Neural progenitor cell (in vitro differentiated cells): ENCODE data around the gene ST6GAL1. TPM values are rescaled to one million over a fixed set of nuclear protein-coding genes. Genes with fewer than 3 reads are reported as not detected.

Experiments
- DNase-seq: peaks from one replicate; pipeline ENCODE4 v3.0.0-alpha.2; 2016; ENCODE audit warnings: low spot score
- H2AFZ ChIP-seq: fragments of 200-600 bp; sonication (generic); replicated peaks from 2 replicates; pipeline ENCODE4 v1.6.1; 2016; ENCODE audit warnings: antibody characterized with exemption
- H3F3A ChIP-seq: fragments of 200-600 bp; sonication (generic); 2 replicates; pipeline ENCODE4 v1.6.1; 2016; ENCODE audit warnings: antibody characterized with exemption, low read depth
- H3K27ac ChIP-seq: fragments of 200-600 bp; sonication (generic); 2 replicates; pipeline ENCODE4 v1.5.1; 2016; ENCODE audit warnings: mild to moderate bottlenecking
- H3K27me3 ChIP-seq: fragments of 200-600 bp; sonication (generic); 2 replicates; pipeline ENCODE4 v1.6.1; 2016; ENCODE audit warnings: mild to moderate bottlenecking, moderate library complexity
- H3K36me3 ChIP-seq: fragments of 200-600 bp; sonication (generic); 2 replicates; pipeline ENCODE4 v1.5.1; 2016
- H3K4me1 ChIP-seq: fragments of 200-600 bp; sonication (generic); 2 replicates; pipeline ENCODE4 v1.6.1; 2016; ENCODE audit warnings: mixed run types
- H3K4me2 ChIP-seq: fragments of 200-600 bp; sonication (generic); 2 replicates; pipeline ENCODE4 v1.6.1; 2016
- H3K4me3 ChIP-seq: fragments of 200-600 bp; sonication (generic); 2 replicates; pipeline ENCODE4 v1.5.1; 2016
- H3K79me2 ChIP-seq: fragments of 200-600 bp; sonication (generic); 2 replicates; pipeline ENCODE4 v1.6.1; 2016; ENCODE audit warnings: low read depth
- H3K9ac ChIP-seq: fragments of 200-600 bp; sonication (generic); 2 replicates; pipeline ENCODE4 v1.6.1; 2016
- H3K9me3 ChIP-seq: fragments of 200-600 bp; sonication (generic); 2 replicates; pipeline ENCODE4 v1.5.1; 2016; ENCODE audit warnings: low read depth
- H4K20me1 ChIP-seq: fragments of 200-600 bp; sonication (generic); 2 replicates; pipeline ENCODE4 v1.6.1; 2016; ENCODE audit warnings: low read depth
- H3K27ac Mint-ChIP-seq: 3 replicates; pipeline ENCODE4 v1.8.0; 2021; ENCODE audit warnings: mixed read lengths
- H3K27me3 Mint-ChIP-seq: 2 replicates; pipeline ENCODE4 v1.8.0; 2022; ENCODE audit warnings: low read depth, mild to moderate bottlenecking, inconsistent platforms, moderate library complexity, mixed read lengths; ENCODE audit not compliant: insufficient read depth
- H3K36me3 Mint-ChIP-seq: 3 replicates; pipeline ENCODE4 v1.8.0; 2021; ENCODE audit warnings: mixed read lengths
- H3K4me1 Mint-ChIP-seq: 3 replicates; pipeline ENCODE4 v1.8.0; 2021; ENCODE audit warnings: mixed read lengths
- H3K4me3 Mint-ChIP-seq: 3 replicates; pipeline ENCODE4 v1.8.0; 2021; ENCODE audit warnings: mild to moderate bottlenecking, moderate library complexity, mixed read lengths
- H3K9me3 Mint-ChIP-seq: 3 replicates; pipeline ENCODE4 v1.8.0; 2020; ENCODE audit warnings: mixed read lengths
- EZH2 ChIP-seq: fragments of 200-600 bp; sonication (generic); IDR thresholded peaks from 2 replicates; pipeline ENCODE4 v1.6.1; 2017; ENCODE audit warnings: antibody characterized with exemption, mild to moderate bottlenecking, moderate library complexity
- EZH2phosphoT487 ChIP-seq: fragments of 200-600 bp; sonication (generic); IDR thresholded peaks from 2 replicates; pipeline ENCODE4 v1.6.1; 2017; ENCODE audit warnings: antibody characterized with exemption
- total RNA-seq: library from RNA; depleted of rRNA; stranded (reverse); fragments of >200 nt; gene quantifications from 2 replicates; pipeline ENCODE4 v1.2.3, GENCODE V29; 2015; ENCODE audit warnings: low replicate concordance
- TF ChIP-seq, protein P1 (sequence below): fragments of 200-600 bp; sonication (generic); IDR thresholded peaks from 2 replicates; pipeline ENCODE4 v1.5.1; 2017; ENCODE audit warnings: antibody characterized with exemption, mild to moderate bottlenecking

The ST6GAL1 gene
- total RNA-seq, 1 donor from 2014 or later, result 27.3 TPM

DNA sequence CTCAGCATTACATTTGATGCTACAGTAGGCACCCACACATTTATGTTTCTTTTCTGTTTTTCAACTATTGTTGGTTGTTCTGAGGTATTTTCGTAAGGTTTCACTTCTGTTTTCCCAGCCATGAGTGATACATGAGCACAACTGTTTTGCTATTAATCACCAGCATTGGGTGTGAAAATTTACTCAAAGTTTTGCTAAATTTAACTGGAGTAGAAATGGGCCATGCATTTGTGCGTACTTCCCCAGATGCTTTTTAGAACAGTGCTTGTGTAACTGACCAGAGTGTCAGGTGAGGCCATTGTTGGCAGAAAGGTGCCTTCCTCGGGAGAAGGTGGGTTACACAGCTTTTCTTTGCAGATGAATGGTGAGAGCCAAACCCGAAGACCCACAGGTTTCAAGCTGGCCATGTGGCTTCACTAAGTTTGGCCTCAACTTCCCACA lies 70.4 kb downstream of the ST6GAL1 start:
- H4K20me1 ChIP-seq, result peaks cover 28% of the 10 kb centered on the region
- peaks cover 10% of the 10 kb centered on the region for H3K36me3 Mint-ChIP-seq
- H2AFZ ChIP-seq, result no peak overlapping the region
- H3K4me3 Mint-ChIP-seq, result no peak overlapping the region
- no peak overlapping the region for H3K4me2 ChIP-seq
- no peak overlapping the region for H3K9ac ChIP-seq
- no peaks in the 10 kb centered on the region for H3K27me3 ChIP-seq
- H3K9me3 Mint-ChIP-seq, result no peaks in the 10 kb centered on the region
- H3K27me3 Mint-ChIP-seq, result peaks cover 3% of the 10 kb centered on the region
- H3K9me3 ChIP-seq, result no peaks in the 10 kb centered on the region
- no peak for TF ChIP-seq EZH2phosphoT487
- no peak for TF ChIP-seq EZH2
- TF ChIP-seq, protein P1, sequence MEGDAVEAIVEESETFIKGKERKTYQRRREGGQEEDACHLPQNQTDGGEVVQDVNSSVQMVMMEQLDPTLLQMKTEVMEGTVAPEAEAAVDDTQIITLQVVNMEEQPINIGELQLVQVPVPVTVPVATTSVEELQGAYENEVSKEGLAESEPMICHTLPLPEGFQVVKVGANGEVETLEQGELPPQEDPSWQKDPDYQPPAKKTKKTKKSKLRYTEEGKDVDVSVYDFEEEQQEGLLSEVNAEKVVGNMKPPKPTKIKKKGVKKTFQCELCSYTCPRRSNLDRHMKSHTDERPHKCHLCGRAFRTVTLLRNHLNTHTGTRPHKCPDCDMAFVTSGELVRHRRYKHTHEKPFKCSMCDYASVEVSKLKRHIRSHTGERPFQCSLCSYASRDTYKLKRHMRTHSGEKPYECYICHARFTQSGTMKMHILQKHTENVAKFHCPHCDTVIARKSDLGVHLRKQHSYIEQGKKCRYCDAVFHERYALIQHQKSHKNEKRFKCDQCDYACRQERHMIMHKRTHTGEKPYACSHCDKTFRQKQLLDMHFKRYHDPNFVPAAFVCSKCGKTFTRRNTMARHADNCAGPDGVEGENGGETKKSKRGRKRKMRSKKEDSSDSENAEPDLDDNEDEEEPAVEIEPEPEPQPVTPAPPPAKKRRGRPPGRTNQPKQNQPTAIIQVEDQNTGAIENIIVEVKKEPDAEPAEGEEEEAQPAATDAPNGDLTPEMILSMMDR, result no peak
- no peaks in the 10 kb centered on the region for H3K36me3 ChIP-seq
- DNase-seq, result no peak
- peaks cover 9% of the 10 kb centered on the region for H3F3A ChIP-seq
- H3K27ac Mint-ChIP-seq, result no peak overlapping the region
- no peaks in the 10 kb centered on the region for H3K79me2 ChIP-seq
- H3K4me1 ChIP-seq, result peaks cover 13% of the 10 kb centered on the region
- no peak overlapping the region for H3K4me3 ChIP-seq
- H3K27ac ChIP-seq, result no peak overlapping the region
- H3K4me1 Mint-ChIP-seq, result peaks cover 11% of the 10 kb centered on the region

DNA sequence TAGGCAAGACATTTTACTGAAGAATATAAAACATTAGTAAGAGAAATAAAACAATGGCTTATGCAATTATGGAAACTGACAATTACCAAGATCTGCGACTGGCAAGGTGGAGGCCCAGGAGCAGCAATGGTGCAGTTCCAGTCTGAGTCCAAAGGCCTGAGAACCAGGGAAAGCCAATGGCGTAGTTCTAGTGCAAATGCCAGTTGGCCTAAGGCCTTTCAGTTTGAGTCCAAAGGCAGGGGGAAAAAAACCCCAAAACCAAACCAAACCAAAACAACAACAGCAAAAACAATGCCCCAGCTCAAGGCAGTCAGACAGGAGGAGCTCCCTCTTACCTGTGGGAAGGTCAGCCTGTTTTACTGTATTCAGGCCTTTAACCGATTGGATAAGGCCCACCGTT lies 72.6 kb downstream of the ST6GAL1 start:
- Histone ChIP-seq H3F3A (peaks cover 7% of the 10 kb centered on the region), H3K4me2 (no peak overlapping the region), H2AFZ (no peak overlapping the region), H3K4me1 (peaks cover 13% of the 10 kb centered on the region), H3K4me3 (no peak overlapping the region), H4K20me1 (peaks cover 20% of the 10 kb centered on the region), H3K9me3 (no peaks in the 10 kb centered on the region), H3K9ac (no peak overlapping the region), H3K79me2 (no peaks in the 10 kb centered on the region), H3K36me3 (no peaks in the 10 kb centered on the region), H3K27me3 (no peaks in the 10 kb centered on the region), H3K27ac (no peak overlapping the region)
- Mint-ChIP-seq H3K9me3 (no peaks in the 10 kb centered on the region), H3K27me3 (peaks cover 3% of the 10 kb centered on the region), H3K36me3 (peaks cover 18% of the 10 kb centered on the region), H3K4me1 (peaks cover 11% of the 10 kb centered on the region), H3K4me3 (no peak overlapping the region), H3K27ac (no peak overlapping the region)
- TF ChIP-seq, protein P1, result no peak
- no peak for TF ChIP-seq EZH2
- no peak for TF ChIP-seq EZH2phosphoT487
- DNase-seq, result no peak

DNA sequence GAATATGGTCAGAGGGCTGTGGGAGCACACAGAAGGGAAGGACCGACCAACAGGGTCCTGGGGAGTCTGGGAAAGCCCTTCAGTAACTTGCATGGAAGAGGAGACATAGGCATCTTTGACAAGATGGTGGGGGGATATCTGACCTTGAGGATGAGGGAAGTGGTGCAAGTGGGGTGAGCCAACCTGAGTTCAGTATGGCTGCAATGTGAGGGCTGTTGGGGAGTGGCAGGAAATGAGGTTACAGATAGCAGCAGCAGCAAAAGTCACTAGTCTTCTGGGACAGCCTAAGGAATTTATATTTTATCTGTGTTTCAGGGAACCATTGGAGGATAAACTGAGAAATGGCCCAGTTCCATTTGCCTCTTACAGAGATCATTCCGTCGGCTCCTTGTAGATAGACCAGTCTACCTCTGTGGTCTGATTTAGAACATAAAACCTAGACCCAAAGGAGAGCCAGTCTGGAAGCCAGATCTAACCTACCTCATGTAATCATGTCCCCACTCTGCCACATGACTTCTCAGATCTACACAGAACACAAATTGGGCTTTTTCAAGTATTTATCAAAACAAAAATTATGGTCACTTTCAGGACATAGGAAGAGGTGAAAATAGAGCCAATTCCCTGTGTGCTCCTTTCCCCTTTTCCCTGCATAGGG lies 75.6 kb downstream of the ST6GAL1 start:
- Histone ChIP-seq H3K79me2 (no peaks in the 10 kb centered on the region), H3K4me2 (no peak overlapping the region), H3K27me3 (no peaks in the 10 kb centered on the region), H3F3A (no peaks in the 10 kb centered on the region), H2AFZ (no peak overlapping the region), H3K4me3 (no peak overlapping the region), H3K9ac (no peak overlapping the region), H3K4me1 (no peaks in the 10 kb centered on the region), H3K9me3 (no peaks in the 10 kb centered on the region), H4K20me1 (no peaks in the 10 kb centered on the region), H3K27ac (no peak overlapping the region), H3K36me3 (no peaks in the 10 kb centered on the region)
- no peak overlapping the region for H3K4me3 Mint-ChIP-seq
- H3K4me1 Mint-ChIP-seq, result no peaks in the 10 kb centered on the region
- no peak overlapping the region for H3K27ac Mint-ChIP-seq
- H3K27me3 Mint-ChIP-seq, result peaks cover 3% of the 10 kb centered on the region
- no peak for DNase-seq
- H3K9me3 Mint-ChIP-seq, result no peaks in the 10 kb centered on the region
- TF ChIP-seq, protein P1, result no peak
- TF ChIP-seq EZH2 (no peak), EZH2phosphoT487 (no peak)
- H3K36me3 Mint-ChIP-seq, result peaks cover 16% of the 10 kb centered on the region
